HAP-1 (cell line): ENCODE results near the gene LHX2.

Source experiments
- DNase-seq, 2 experiments: peaks; one replicate each; pipeline ENCODE4 v3.0.0-alpha.2; 2016 to 2020; ENCODE audit warnings: low spot score in 2 of 2
- H3K27me3 ChIP-seq: fragments of 250-450 bp; sonication (Bioruptor Pico); 2 replicates; pipeline ENCODE4 v1.5.1; 2020; ENCODE audit warnings: low read depth, mild to moderate bottlenecking, moderate library complexity
- H3K36me3 ChIP-seq: fragments of 250-450 bp; sonication (Bioruptor Pico); replicated peaks from 2 replicates; pipeline ENCODE4 v1.5.1; 2020; ENCODE audit warnings: mild to moderate bottlenecking
- H3K4me1 ChIP-seq: fragments of 250-450 bp; sonication (Bioruptor Pico); 2 replicates; pipeline ENCODE4 v1.5.1; 2020; ENCODE audit warnings: mild to moderate bottlenecking
- H3K4me3 ChIP-seq: fragments of 250-450 bp; sonication (Bioruptor Pico); 2 replicates; pipeline ENCODE4 v1.5.1; 2020; ENCODE audit warnings: mild to moderate bottlenecking, moderate library complexity
- H3K9me3 ChIP-seq: fragments of 250-450 bp; sonication (Bioruptor Pico); 2 replicates; pipeline ENCODE4 v1.5.1; 2020; ENCODE audit warnings: mild to moderate bottlenecking, moderate library complexity
- in situ Hi-C: fragments of 300-500 bp; cut with MboI; formaldehyde crosslinking; loops from 3 replicates; pipeline ENCODE4 v1.14.3; 2020; ENCODE audit warnings: low sequenced_read_pairs, inconsistent platforms, mixed read lengths

Gene LHX2

GRCh38 chr9:124037790-124038189 is 26.2 kb downstream of the LHX2 start:
- Histone ChIP-seq H3K4me3 (no peak overlapping the region), H3K4me1 (peaks cover 3% of the 10 kb centered on the region; the same call in 1 of the 2 replicates), H3K9me3 (no peaks in the 10 kb centered on the region), H3K27me3 (no peaks in the 10 kb centered on the region), H3K36me3 (no peaks in the 10 kb centered on the region)
- DNase-seq: no peak
- in situ Hi-C loops: loop anchor here (10.0 kb wide), 1 partner anchor 493 kb away; no protein-coding TSS in a partner anchor

- no peak overlapping the region for H3K4me3 ChIP-seq
- H3K36me3 ChIP-seq: no peaks in the 10 kb centered on the region
- no peak for DNase-seq
- H3K27me3 ChIP-seq: no peaks in the 10 kb centered on the region
- in situ Hi-C loops: loop anchor here (10.0 kb wide), 1 partner anchor 493 kb away; no protein-coding TSS in a partner anchor
- H3K9me3 ChIP-seq: no peaks in the 10 kb centered on the region
- peaks cover 3% of the 10 kb centered on the region; the same call in 1 of the 2 replicates for H3K4me1 ChIP-seq
Measured at GRCh38 chr9:124038239-124038638, 26.7 kb downstream of the LHX2 start.

- DNase-seq: no peak
- in situ Hi-C loops: loop anchor here (10.0 kb wide), 1 partner anchor 494 kb away; no protein-coding TSS in a partner anchor
- H3K9me3 ChIP-seq: no peaks in the 10 kb centered on the region
- peaks cover 3% of the 10 kb centered on the region; the same call in 1 of the 2 replicates for H3K4me1 ChIP-seq
- no peak overlapping the region for H3K4me3 ChIP-seq
- H3K36me3 ChIP-seq: no peaks in the 10 kb centered on the region
- H3K27me3 ChIP-seq: no peaks in the 10 kb centered on the region
Measured at GRCh38 chr9:124038790-124039633, 27.4 kb downstream of the LHX2 start.

GRCh38 chr9:124040186-124040931 is 28.8 kb downstream of the LHX2 start:
- peak overlapping the region; percentile 27 for H3K4me3 ChIP-seq
- in situ Hi-C loops: loop anchor here (10.0 kb wide), 1 partner anchor 636 kb away; no protein-coding TSS in a partner anchor
- H3K4me1 ChIP-seq: peaks cover 3% of the 10 kb centered on the region; the same call in 1 of the 2 replicates
- H3K36me3 ChIP-seq: no peaks in the 10 kb centered on the region
- DNase-seq: no peak
- no peaks in the 10 kb centered on the region for H3K9me3 ChIP-seq
- H3K27me3 ChIP-seq: peaks cover under 1% of the 10 kb centered on the region; the same call in 1 of the 2 replicates

GRCh38 chr9:124040935-124041816 is 29.6 kb downstream of the LHX2 start:
- peak in 1 of 2 experiments; percentile 75 for DNase-seq
- no peaks in the 10 kb centered on the region for H3K9me3 ChIP-seq
- H3K27me3 ChIP-seq: peaks cover 3% of the 10 kb centered on the region; the same call in 1 of the 2 replicates
- in situ Hi-C loops: loop anchor here (10.0 kb wide), 1 partner anchor 636 kb away; no protein-coding TSS in a partner anchor
- H3K4me1 ChIP-seq: peaks cover 3% of the 10 kb centered on the region; the same call in 1 of the 2 replicates
- H3K36me3 ChIP-seq: no peaks in the 10 kb centered on the region
- peak overlapping the region; percentile 27 for H3K4me3 ChIP-seq

GRCh38 chr9:124041817-124042116 is 30.2 kb downstream of the LHX2 start:
- in situ Hi-C loops: loop anchor here (10.0 kb wide), 1 partner anchor 637 kb away; no protein-coding TSS in a partner anchor

GRCh38 chr9:124042201-124042721 is 30.7 kb downstream of the LHX2 start:
- Histone ChIP-seq H3K4me3 (no peak overlapping the region), H3K36me3 (no peaks in the 10 kb centered on the region), H3K9me3 (no peaks in the 10 kb centered on the region), H3K27me3 (peaks cover 8% of the 10 kb centered on the region), H3K4me1 (peaks cover 3% of the 10 kb centered on the region; the same call in 1 of the 2 replicates)
- in situ Hi-C loops: loop anchor here (10.0 kb wide), 1 partner anchor 637 kb away; no protein-coding TSS in a partner anchor
- DNase-seq: no peak

More at GRCh38 chr9:124041817-124042116, 30.2 kb downstream of the LHX2 start:
- Histone ChIP-seq H3K9me3 (no peaks in the 10 kb centered on the region), H3K4me1 (peaks cover 3% of the 10 kb centered on the region; the same call in 1 of the 2 replicates), H3K36me3 (no peaks in the 10 kb centered on the region), H3K4me3 (no peak overlapping the region), H3K27me3 (peaks cover 3% of the 10 kb centered on the region)
- DNase-seq: no peak

- in situ Hi-C loops: loop anchor here (10.0 kb wide), 1 partner anchor 640 kb away; no protein-coding TSS in a partner anchor
- Histone ChIP-seq H3K4me3 (no peak overlapping the region), H3K4me1 (peaks cover 3% of the 10 kb centered on the region; the same call in 1 of the 2 replicates), H3K36me3 (no peaks in the 10 kb centered on the region), H3K9me3 (no peaks in the 10 kb centered on the region), H3K27me3 (peaks cover 8% of the 10 kb centered on the region)
- no peak for DNase-seq
Measured at GRCh38 chr9:124044448-124044847, 32.9 kb downstream of the LHX2 start.

GRCh38 chr9:124045076-124045829 is 33.7 kb downstream of the LHX2 start:
- Histone ChIP-seq H3K4me1 (peaks cover 3% of the 10 kb centered on the region; the same call in 1 of the 2 replicates), H3K9me3 (no peaks in the 10 kb centered on the region), H3K4me3 (no peak overlapping the region), H3K36me3 (no peaks in the 10 kb centered on the region), H3K27me3 (peaks cover 8% of the 10 kb centered on the region)
- DNase-seq: no peak
- in situ Hi-C loops: loop anchor here (10.0 kb wide), 1 partner anchor 640 kb away; no protein-coding TSS in a partner anchor

- no peaks in the 10 kb centered on the region for H3K9me3 ChIP-seq
- in situ Hi-C loops: loop anchor here (10.0 kb wide), 1 partner anchor 641 kb away; no protein-coding TSS in a partner anchor
- no peaks in the 10 kb centered on the region for H3K36me3 ChIP-seq
- no peak overlapping the region for H3K4me3 ChIP-seq
- peaks cover 8% of the 10 kb centered on the region for H3K27me3 ChIP-seq
- peaks cover 3% of the 10 kb centered on the region; the same call in 1 of the 2 replicates for H3K4me1 ChIP-seq
- DNase-seq: no peak
Measured at GRCh38 chr9:124045830-124046177, 34.2 kb downstream of the LHX2 start.

GRCh38 chr9:124046189-124046588 is 34.6 kb downstream of the LHX2 start:
- H3K9me3 ChIP-seq: no peaks in the 10 kb centered on the region
- in situ Hi-C loops: loop anchor here (10.0 kb wide), 1 partner anchor 641 kb away; no protein-coding TSS in a partner anchor
- no peaks in the 10 kb centered on the region for H3K36me3 ChIP-seq
- no peak for DNase-seq
- H3K4me3 ChIP-seq: no peak overlapping the region
- H3K27me3 ChIP-seq: peaks cover 8% of the 10 kb centered on the region
- H3K4me1 ChIP-seq: peaks cover 1% of the 10 kb centered on the region; the same call in 1 of the 2 replicates

GRCh38 chr9:124047251-124047672 is 35.7 kb downstream of the LHX2 start:
- DNase-seq: no peak
- in situ Hi-C loops: loop anchor here (10.0 kb wide), 1 partner anchor 642 kb away; no protein-coding TSS in a partner anchor
- Histone ChIP-seq H3K9me3 (no peaks in the 10 kb centered on the region), H3K4me3 (no peak overlapping the region), H3K4me1 (no peaks in the 10 kb centered on the region; the same call in 1 of the 2 replicates), H3K27me3 (peaks cover 8% of the 10 kb centered on the region), H3K36me3 (no peaks in the 10 kb centered on the region)
